Measurements from ENCODE around the gene TPST2. TPM values are rescaled to one million over a fixed set of nuclear protein-coding genes. Genes with fewer than 3 reads are reported as not detected.

TPST2 gene
- total and polyA plus RNA-seq, 10 of the 15 experiments (the other 5 are each of a cell fraction or from before 2014, with no cell fraction given) = 6.3 to 33.7 (median 28.4) TPM

DNA sequence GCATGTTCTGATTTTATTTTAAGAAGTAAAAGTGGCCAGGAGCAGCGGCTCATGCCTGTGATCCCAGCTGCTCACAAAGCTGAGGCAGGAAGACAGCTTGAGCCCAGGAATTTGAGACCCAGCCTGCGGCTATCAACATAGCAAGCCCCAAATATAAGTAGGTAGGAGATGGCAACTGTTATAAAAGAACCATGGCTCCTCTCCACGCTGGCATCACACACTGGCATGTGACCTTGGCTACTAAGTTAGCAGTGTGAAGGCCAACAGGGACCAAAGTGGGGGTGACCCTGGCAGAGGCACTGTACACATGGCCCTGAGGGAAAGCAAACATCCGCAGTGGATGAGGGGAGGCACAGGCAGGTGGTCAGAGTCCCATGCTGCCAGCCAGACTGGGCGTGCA is 33.0 kb downstream of the TPST2 start (continued):
- TF ChIP-seq, protein P1, sequence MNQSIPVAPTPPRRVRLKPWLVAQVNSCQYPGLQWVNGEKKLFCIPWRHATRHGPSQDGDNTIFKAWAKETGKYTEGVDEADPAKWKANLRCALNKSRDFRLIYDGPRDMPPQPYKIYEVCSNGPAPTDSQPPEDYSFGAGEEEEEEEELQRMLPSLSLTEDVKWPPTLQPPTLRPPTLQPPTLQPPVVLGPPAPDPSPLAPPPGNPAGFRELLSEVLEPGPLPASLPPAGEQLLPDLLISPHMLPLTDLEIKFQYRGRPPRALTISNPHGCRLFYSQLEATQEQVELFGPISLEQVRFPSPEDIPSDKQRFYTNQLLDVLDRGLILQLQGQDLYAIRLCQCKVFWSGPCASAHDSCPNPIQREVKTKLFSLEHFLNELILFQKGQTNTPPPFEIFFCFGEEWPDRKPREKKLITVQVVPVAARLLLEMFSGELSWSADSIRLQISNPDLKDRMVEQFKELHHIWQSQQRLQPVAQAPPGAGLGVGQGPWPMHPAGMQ (IDR thresholded peaks at IDR 0.05; ENCODE audit: borderline replicate concordance) = no peak
- TF ChIP-seq, protein P2, sequence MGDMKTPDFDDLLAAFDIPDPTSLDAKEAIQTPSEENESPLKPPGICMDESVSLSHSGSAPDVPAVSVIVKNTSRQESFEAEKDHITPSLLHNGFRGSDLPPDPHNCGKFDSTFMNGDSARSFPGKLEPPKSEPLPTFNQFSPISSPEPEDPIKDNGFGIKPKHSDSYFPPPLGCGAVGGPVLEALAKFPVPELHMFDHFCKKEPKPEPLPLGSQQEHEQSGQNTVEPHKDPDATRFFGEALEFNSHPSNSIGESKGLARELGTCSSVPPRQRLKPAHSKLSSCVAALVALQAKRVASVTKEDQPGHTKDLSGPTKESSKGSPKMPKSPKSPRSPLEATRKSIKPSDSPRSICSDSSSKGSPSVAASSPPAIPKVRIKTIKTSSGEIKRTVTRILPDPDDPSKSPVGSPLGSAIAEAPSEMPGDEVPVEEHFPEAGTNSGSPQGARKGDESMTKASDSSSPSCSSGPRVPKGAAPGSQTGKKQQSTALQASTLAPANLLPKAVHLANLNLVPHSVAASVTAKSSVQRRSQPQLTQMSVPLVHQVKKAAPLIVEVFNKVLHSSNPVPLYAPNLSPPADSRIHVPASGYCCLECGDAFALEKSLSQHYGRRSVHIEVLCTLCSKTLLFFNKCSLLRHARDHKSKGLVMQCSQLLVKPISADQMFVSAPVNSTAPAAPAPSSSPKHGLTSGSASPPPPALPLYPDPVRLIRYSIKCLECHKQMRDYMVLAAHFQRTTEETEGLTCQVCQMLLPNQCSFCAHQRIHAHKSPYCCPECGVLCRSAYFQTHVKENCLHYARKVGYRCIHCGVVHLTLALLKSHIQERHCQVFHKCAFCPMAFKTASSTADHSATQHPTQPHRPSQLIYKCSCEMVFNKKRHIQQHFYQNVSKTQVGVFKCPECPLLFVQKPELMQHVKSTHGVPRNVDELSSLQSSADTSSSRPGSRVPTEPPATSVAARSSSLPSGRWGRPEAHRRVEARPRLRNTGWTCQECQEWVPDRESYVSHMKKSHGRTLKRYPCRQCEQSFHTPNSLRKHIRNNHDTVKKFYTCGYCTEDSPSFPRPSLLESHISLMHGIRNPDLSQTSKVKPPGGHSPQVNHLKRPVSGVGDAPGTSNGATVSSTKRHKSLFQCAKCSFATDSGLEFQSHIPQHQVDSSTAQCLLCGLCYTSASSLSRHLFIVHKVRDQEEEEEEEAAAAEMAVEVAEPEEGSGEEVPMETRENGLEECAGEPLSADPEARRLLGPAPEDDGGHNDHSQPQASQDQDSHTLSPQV (IDR thresholded peaks at IDR 0.05) = no peak
- TF ChIP-seq POLR2AphosphoS2 (IDR thresholded peaks at IDR 0.05; ENCODE audit: low read depth, low read length) = no peak
- TF ChIP-seq, protein P3, sequence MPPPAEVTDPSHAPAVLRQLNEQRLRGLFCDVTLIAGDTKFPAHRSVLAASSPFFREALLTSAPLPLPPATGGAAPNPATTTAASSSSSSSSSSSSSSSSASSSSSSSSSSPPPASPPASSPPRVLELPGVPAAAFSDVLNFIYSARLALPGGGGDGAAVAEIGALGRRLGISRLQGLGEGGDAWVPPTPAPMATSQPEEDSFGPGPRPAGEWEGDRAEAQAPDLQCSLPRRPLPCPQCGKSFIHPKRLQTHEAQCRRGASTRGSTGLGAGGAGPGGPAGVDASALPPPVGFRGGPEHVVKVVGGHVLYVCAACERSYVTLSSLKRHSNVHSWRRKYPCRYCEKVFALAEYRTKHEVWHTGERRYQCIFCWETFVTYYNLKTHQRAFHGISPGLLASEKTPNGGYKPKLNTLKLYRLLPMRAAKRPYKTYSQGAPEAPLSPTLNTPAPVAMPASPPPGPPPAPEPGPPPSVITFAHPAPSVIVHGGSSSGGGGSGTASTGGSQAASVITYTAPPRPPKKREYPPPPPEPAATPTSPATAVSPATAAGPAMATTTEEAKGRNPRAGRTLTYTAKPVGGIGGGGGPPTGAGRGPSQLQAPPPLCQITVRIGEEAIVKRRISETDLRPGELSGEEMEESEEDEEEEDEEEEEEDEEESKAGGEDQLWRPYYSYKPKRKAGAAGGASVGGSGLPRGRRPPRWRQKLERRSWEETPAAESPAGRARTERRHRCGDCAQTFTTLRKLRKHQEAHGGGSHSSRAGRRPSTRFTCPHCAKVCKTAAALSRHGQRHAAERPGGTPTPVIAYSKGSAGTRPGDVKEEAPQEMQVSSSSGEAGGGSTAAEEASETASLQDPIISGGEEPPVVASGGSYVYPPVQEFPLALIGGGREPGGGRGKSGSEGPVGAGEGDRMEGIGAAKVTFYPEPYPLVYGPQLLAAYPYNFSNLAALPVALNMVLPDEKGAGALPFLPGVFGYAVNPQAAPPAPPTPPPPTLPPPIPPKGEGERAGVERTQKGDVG (CRISPR knock-in tag; IDR thresholded peaks at IDR 0.05) = no peak
- TF ChIP-seq, protein P4, sequence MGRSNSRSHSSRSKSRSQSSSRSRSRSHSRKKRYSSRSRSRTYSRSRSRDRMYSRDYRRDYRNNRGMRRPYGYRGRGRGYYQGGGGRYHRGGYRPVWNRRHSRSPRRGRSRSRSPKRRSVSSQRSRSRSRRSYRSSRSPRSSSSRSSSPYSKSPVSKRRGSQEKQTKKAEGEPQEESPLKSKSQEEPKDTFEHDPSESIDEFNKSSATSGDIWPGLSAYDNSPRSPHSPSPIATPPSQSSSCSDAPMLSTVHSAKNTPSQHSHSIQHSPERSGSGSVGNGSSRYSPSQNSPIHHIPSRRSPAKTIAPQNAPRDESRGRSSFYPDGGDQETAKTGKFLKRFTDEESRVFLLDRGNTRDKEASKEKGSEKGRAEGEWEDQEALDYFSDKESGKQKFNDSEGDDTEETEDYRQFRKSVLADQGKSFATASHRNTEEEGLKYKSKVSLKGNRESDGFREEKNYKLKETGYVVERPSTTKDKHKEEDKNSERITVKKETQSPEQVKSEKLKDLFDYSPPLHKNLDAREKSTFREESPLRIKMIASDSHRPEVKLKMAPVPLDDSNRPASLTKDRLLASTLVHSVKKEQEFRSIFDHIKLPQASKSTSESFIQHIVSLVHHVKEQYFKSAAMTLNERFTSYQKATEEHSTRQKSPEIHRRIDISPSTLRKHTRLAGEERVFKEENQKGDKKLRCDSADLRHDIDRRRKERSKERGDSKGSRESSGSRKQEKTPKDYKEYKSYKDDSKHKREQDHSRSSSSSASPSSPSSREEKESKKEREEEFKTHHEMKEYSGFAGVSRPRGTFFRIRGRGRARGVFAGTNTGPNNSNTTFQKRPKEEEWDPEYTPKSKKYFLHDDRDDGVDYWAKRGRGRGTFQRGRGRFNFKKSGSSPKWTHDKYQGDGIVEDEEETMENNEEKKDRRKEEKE (IDR thresholded peaks at IDR 0.05) = no peak
